ENCODE data around the gene RAB27A. TPM values are rescaled to one million over a fixed set of nuclear protein-coding genes. Genes with fewer than 3 reads are reported as not detected.
"Not testable (repeated sequence)": the region's sequence is repeated elsewhere in the genome, so short reads cannot be mapped to it uniquely, and the experiment has no call there.

Gene RAB27A
- total RNA-seq, 1 donor: 7.2 TPM

DNA sequence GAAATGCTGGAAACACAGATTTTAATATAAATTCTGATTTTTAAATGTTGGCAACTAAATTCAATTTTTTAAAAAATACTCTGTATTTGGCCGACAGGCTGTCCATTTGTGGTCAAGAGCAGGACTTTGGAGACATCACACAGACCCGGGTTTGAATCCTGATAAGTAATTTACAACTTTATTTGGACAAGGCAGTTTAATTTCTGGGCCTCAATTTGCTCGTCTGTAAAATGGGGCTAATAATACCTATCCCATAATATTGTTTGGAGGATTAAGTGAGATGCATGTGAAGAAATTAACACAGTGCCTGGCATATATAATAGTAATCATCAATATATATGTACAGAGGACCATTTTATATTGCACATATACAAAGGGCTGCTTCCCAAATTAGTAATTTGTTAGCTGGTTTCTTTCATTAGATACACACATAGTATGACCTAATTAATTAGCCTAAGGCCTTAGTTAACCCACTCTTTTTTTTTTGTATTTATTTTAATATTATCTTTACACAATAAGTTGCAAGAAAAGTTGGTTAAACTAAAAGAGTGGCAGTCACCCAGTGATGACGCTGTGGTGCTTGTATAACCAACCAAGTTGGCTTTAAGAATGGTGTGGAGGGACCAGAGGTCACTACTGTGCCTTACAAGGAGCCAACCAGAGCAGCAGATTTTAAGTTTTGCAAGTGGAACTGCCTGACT, 30.1 kb upstream of the RAB27A start:
- H3K27ac ChIP-seq (ENCODE audit: low read depth, low read length): peak overlapping the region; percentile 97
- peak overlapping the region; percentile 85 for H3K4me2 ChIP-seq (ENCODE audit: insufficient read depth, low read length)
- H3K4me1 ChIP-seq (ENCODE audit: insufficient read depth, low read length): peaks cover 9% of the 10 kb centered on the region
- no peaks in the 10 kb centered on the region for H3K27me3 ChIP-seq (ENCODE audit: insufficient read depth, low read length)
- DNase-seq (ENCODE audit: insufficient read length, low spot score, missing footprints): peak; percentile 78
- H4K20me1 ChIP-seq (ENCODE audit: insufficient read depth, low read length): no peaks in the 10 kb centered on the region
- peak overlapping the region; percentile 96 for H2AFZ ChIP-seq (ENCODE audit: low read length)
- TF ChIP-seq, protein P1, sequence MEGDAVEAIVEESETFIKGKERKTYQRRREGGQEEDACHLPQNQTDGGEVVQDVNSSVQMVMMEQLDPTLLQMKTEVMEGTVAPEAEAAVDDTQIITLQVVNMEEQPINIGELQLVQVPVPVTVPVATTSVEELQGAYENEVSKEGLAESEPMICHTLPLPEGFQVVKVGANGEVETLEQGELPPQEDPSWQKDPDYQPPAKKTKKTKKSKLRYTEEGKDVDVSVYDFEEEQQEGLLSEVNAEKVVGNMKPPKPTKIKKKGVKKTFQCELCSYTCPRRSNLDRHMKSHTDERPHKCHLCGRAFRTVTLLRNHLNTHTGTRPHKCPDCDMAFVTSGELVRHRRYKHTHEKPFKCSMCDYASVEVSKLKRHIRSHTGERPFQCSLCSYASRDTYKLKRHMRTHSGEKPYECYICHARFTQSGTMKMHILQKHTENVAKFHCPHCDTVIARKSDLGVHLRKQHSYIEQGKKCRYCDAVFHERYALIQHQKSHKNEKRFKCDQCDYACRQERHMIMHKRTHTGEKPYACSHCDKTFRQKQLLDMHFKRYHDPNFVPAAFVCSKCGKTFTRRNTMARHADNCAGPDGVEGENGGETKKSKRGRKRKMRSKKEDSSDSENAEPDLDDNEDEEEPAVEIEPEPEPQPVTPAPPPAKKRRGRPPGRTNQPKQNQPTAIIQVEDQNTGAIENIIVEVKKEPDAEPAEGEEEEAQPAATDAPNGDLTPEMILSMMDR (IDR thresholded peaks at IDR 0.05; ENCODE audit: extremely low read depth, low read depth, low read length): no peak
- peak overlapping the region; percentile 96 for H3K4me3 ChIP-seq (ENCODE audit: insufficient read depth, low read length)
- H3K9me3 ChIP-seq (ENCODE audit: low read depth, low read length): no peaks in the 10 kb centered on the region
- H3K36me3 ChIP-seq (ENCODE audit: insufficient read depth, low read length): no peaks in the 10 kb centered on the region
- H3K79me2 ChIP-seq (ENCODE audit: insufficient read depth, low read length): peaks cover 42% of the 10 kb centered on the region

DNA sequence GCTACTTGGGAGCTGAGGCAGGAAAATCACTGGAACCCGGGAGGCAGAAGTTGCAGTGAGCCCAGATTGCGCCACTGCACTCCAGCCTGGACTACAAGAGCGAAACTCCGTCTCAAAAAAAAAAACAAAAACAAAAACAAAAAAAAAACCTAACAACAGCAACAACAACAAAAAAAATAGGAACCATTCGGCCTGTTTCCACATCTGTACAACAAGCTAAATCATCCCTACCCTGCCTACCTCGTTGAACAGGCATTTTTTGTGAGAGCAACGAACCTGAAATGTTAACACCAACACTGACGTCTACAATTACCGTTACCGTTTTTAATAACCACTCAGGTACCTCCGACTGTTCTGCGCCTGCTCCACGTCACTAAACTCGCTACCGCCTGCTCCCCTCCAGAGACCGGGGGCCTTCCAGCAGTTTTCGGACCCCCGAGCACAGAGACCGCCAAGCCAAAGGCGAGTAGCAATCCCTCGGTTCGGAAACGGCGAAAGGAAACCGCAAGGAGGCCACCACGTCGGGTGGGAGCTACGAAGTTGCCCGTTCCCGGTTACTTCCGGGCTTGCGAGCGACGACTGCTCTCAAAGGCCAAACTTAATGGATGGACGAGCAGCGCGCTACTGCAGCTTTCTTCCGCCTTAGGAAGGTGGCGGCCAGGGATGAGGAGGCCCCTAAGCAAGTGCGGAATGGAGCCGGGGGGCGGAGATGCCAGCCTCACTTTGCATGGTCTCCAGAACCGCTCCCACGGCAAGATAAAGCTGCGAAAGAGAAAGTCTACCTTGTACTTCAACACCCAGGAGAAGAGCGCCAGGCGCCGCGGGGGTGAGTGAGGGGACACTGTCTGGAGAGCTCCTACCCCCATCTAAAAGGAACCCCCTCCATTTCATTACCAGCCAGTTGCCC, 29.2 kb upstream of the RAB27A start, which contains the start of the genes PIGB and PIGBOS1:
Gene PIGB (plus strand): TSS at position 635 of the 907 bp plus-strand sequence. CDS start 29 bp downstream, at position 664.
Gene PIGBOS1 (minus strand): TSS at position 536 of the 907 bp plus-strand sequence. CDS start 1,331 bp downstream, outside the sequence.
- Histone ChIP-seq H2AFZ (ENCODE audit: low read length) (peak within 1 kb of the TSS; percentile 96), H3K4me2 (ENCODE audit: insufficient read depth, low read length) (peak within 1 kb of the TSS; percentile 85), H3K36me3 (ENCODE audit: insufficient read depth, low read length) (no peaks in the 10 kb centered on the region), H3K27me3 (ENCODE audit: insufficient read depth, low read length) (no peaks in the 10 kb centered on the region), H3K4me1 (ENCODE audit: insufficient read depth, low read length) (peaks cover 9% of the 10 kb centered on the region), H3K9me3 (ENCODE audit: low read depth, low read length) (no peaks in the 10 kb centered on the region), H3K79me2 (ENCODE audit: insufficient read depth, low read length) (peaks cover 46% of the 10 kb centered on the region), H3K4me3 (ENCODE audit: insufficient read depth, low read length) (peak within 1 kb of the TSS; percentile 96), H4K20me1 (ENCODE audit: insufficient read depth, low read length) (no peaks in the 10 kb centered on the region), H3K27ac (ENCODE audit: low read depth, low read length) (peak within 1 kb of the TSS; percentile 97)
- peak; percentile 91 for DNase-seq (ENCODE audit: insufficient read length, low spot score, missing footprints)
- TF ChIP-seq, protein P1 (IDR thresholded peaks at IDR 0.05; ENCODE audit: extremely low read depth, low read depth, low read length): no peak

DNA sequence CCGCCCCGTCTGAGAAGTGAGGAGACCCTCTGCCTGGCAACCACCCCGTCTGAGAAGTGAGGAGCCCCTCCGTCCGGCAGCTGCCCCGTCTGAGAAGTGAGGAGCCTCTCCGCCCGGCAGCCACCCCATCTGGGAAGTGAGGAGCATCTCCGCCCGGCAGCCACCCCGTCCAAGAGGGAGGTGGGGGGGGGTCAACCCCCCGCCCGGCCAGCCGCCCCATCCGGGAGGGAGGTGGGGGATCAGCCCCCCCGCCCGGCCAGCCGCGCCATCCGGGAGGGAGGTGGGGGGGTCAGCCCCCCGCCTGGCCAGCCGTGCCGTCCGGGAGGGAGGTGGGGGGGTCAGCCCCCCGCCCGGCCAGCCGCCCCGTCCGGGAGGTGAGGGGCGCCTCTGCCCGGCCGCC, 13.2 kb upstream of the RAB27A start:
- not testable (repeated sequence) for DNase-seq (ENCODE audit: insufficient read length, low spot score, missing footprints); H4K20me1 ChIP-seq (ENCODE audit: insufficient read depth, low read length); H3K4me3 ChIP-seq (ENCODE audit: insufficient read depth, low read length); H3K4me1 ChIP-seq (ENCODE audit: insufficient read depth, low read length); H3K27ac ChIP-seq (ENCODE audit: low read depth, low read length); H3K79me2 ChIP-seq (ENCODE audit: insufficient read depth, low read length); H2AFZ ChIP-seq (ENCODE audit: low read length); H3K27me3 ChIP-seq (ENCODE audit: insufficient read depth, low read length); H3K36me3 ChIP-seq (ENCODE audit: insufficient read depth, low read length); H3K9me3 ChIP-seq (ENCODE audit: low read depth, low read length); H3K4me2 ChIP-seq (ENCODE audit: insufficient read depth, low read length)

DNA sequence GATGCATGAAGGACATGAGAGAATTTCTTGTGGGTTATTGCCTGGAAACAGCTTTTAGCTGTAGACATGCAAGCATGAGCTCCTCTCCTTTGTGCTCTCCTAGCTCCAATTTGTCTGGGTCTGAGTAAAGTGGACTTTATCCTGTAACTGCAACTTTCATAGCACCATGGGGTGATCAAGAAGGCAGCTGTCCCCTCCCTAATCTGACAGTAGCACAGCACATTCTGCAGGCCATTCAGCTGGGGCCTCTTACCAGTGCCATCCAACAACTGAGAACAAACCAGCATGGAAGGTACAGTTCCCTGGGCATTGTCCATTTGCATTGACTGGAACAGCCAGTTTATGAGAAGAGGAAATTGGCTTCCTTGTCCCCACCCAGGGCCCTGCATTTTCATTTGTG, 7.7 kb upstream of the RAB27A start:
- no peaks in the 10 kb centered on the region for H3K9me3 ChIP-seq (ENCODE audit: low read depth, low read length)
- H3K27ac ChIP-seq (ENCODE audit: low read depth, low read length): no peak overlapping the region
- TF ChIP-seq, protein P1 (IDR thresholded peaks at IDR 0.05; ENCODE audit: extremely low read depth, low read depth, low read length): no peak
- DNase-seq (ENCODE audit: insufficient read length, low spot score, missing footprints): no peak
- H3K79me2 ChIP-seq (ENCODE audit: insufficient read depth, low read length): no peaks in the 10 kb centered on the region
- H3K4me2 ChIP-seq (ENCODE audit: insufficient read depth, low read length): no peak overlapping the region
- no peaks in the 10 kb centered on the region for H3K4me1 ChIP-seq (ENCODE audit: insufficient read depth, low read length)
- H3K4me3 ChIP-seq (ENCODE audit: insufficient read depth, low read length): no peak overlapping the region
- no peaks in the 10 kb centered on the region for H3K27me3 ChIP-seq (ENCODE audit: insufficient read depth, low read length)
- no peaks in the 10 kb centered on the region for H3K36me3 ChIP-seq (ENCODE audit: insufficient read depth, low read length)
- H4K20me1 ChIP-seq (ENCODE audit: insufficient read depth, low read length): no peaks in the 10 kb centered on the region
- no peak overlapping the region for H2AFZ ChIP-seq (ENCODE audit: low read length)

All from osteoblast (primary cell).